Measurements from ENCODE around the gene RAMACL. TPM values are rescaled to one million over a fixed set of nuclear protein-coding genes. Genes with fewer than 3 reads are reported as not detected.

RAMACL gene
- total and polyA plus RNA-seq, 4 donors: 0.41 to 6.4 (median 2.4) TPM; not detected in 1

GRCh38 chr6:166604328-166604727, 17.9 kb upstream of the RAMACL start:
- H3K36me3 ChIP-seq (ENCODE audit: control insufficient read depth in 1 of 2, insufficient read depth in 2 of 2, low read length in 1 of 2): no peaks in the 10 kb centered on the region
- H3K4me1 ChIP-seq (ENCODE audit: control insufficient read depth in 1 of 2, insufficient read depth in 2 of 2, low read length in 2 of 2): no peaks in the 10 kb centered on the region
- ATAC-seq (ENCODE audit: low FRiP score): no peak
- H3K9me3 ChIP-seq (ENCODE audit: control insufficient read depth, low read length): no peaks in the 10 kb centered on the region
- no peak for DNase-seq
- H3K27ac ChIP-seq (ENCODE audit: low read depth in 1 of 2, low read length in 2 of 2): no peak overlapping the region
- H3K27me3 ChIP-seq (ENCODE audit: control insufficient read depth in 1 of 2, insufficient read depth in 2 of 2, low read length in 1 of 2): no peaks in the 10 kb centered on the region
- intact Hi-C loops (cut with DNase I): no loop called here
- 96% methylated on average over 9 of the region's 9 CpGs for WGBS, 2 donors
- H3K4me3 ChIP-seq (ENCODE audit: low read length in 2 of 2): no peak overlapping the region

GRCh38 chr6:166603043-166603690, 16.7 kb upstream of the RAMACL start:
- H3K27ac ChIP-seq (ENCODE audit: low read depth in 1 of 2, low read length in 2 of 2): no peak overlapping the region
- ATAC-seq (ENCODE audit: low FRiP score) (no peak), DNase-seq (no peak)
- H3K9me3 ChIP-seq (ENCODE audit: control insufficient read depth, low read length): no peaks in the 10 kb centered on the region
- H3K4me3 ChIP-seq (ENCODE audit: low read length in 2 of 2): no peak overlapping the region
- H3K27me3 ChIP-seq (ENCODE audit: control insufficient read depth in 1 of 2, insufficient read depth in 2 of 2, low read length in 1 of 2): no peaks in the 10 kb centered on the region
- intact Hi-C loops (cut with DNase I): no loop called here
- 94 to 95% methylated on average over 14 of the region's 14 CpGs for WGBS, 2 donors
- no peaks in the 10 kb centered on the region for H3K36me3 ChIP-seq (ENCODE audit: control insufficient read depth in 1 of 2, insufficient read depth in 2 of 2, low read length in 1 of 2)
- H3K4me1 ChIP-seq (ENCODE audit: control insufficient read depth in 1 of 2, insufficient read depth in 2 of 2, low read length in 2 of 2): no peaks in the 10 kb centered on the region

GRCh38 chr6:166601956-166602355, 15.5 kb upstream of the RAMACL start:
- H3K36me3 ChIP-seq (ENCODE audit: control insufficient read depth in 1 of 2, insufficient read depth in 2 of 2, low read length in 1 of 2): no peaks in the 10 kb centered on the region
- ATAC-seq (ENCODE audit: low FRiP score) (no peak), DNase-seq (no peak)
- no peak overlapping the region for H3K4me3 ChIP-seq (ENCODE audit: low read length in 2 of 2)
- intact Hi-C loops (cut with DNase I): no loop called here
- 96% methylated on average over 10 of the region's 10 CpGs for WGBS, 2 donors
- no peaks in the 10 kb centered on the region for H3K9me3 ChIP-seq (ENCODE audit: control insufficient read depth, low read length)
- H3K4me1 ChIP-seq (ENCODE audit: control insufficient read depth in 1 of 2, insufficient read depth in 2 of 2, low read length in 2 of 2): no peaks in the 10 kb centered on the region
- H3K27me3 ChIP-seq (ENCODE audit: control insufficient read depth in 1 of 2, insufficient read depth in 2 of 2, low read length in 1 of 2): no peaks in the 10 kb centered on the region
- no peak overlapping the region for H3K27ac ChIP-seq (ENCODE audit: low read depth in 1 of 2, low read length in 2 of 2)

- intact Hi-C loops (cut with DNase I): no loop called here
- no peak overlapping the region for H3K27ac ChIP-seq (ENCODE audit: low read depth in 1 of 2, low read length in 2 of 2)
- 55 to 61% methylated on average over 2 of the region's 2 CpGs for WGBS, 2 donors
- ATAC-seq (ENCODE audit: low FRiP score) (no peak), DNase-seq (no peak)
- H3K36me3 ChIP-seq (ENCODE audit: control insufficient read depth in 1 of 2, insufficient read depth in 2 of 2, low read length in 1 of 2): no peaks in the 10 kb centered on the region
- no peaks in the 10 kb centered on the region for H3K27me3 ChIP-seq (ENCODE audit: control insufficient read depth in 1 of 2, insufficient read depth in 2 of 2, low read length in 1 of 2)
- H3K4me3 ChIP-seq (ENCODE audit: low read length in 2 of 2): no peak overlapping the region
- H3K9me3 ChIP-seq (ENCODE audit: control insufficient read depth, low read length): no peaks in the 10 kb centered on the region
- no peaks in the 10 kb centered on the region for H3K4me1 ChIP-seq (ENCODE audit: control insufficient read depth in 1 of 2, insufficient read depth in 2 of 2, low read length in 2 of 2)
These were observed 14.5 kb upstream of the RAMACL start for GRCh38 chr6:166600931-166601330.

- no peak for ATAC-seq (ENCODE audit: low FRiP score)
- no peaks in the 10 kb centered on the region for H3K4me1 ChIP-seq (ENCODE audit: control insufficient read depth in 1 of 2, insufficient read depth in 2 of 2, low read length in 2 of 2)
- WGBS, 2 donors: 93 to 98% methylated on average over 5 of the region's 5 CpGs
These were observed 12.7 kb upstream of the RAMACL start for GRCh38 chr6:166599205-166599604.

GRCh38 chr6:166598441-166599138, 12.1 kb upstream of the RAMACL start:
- WGBS, 2 donors: 51 to 56% methylated on average over 11 of the region's 11 CpGs
- no peaks in the 10 kb centered on the region for H3K4me1 ChIP-seq (ENCODE audit: control insufficient read depth in 1 of 2, insufficient read depth in 2 of 2, low read length in 2 of 2)
- ATAC-seq (ENCODE audit: low FRiP score): peak; percentile 78

More at GRCh38 chr6:166599205-166599604, 12.7 kb upstream of the RAMACL start:
- no peak overlapping the region for H3K27ac ChIP-seq (ENCODE audit: low read depth in 1 of 2, low read length in 2 of 2)
- no peaks in the 10 kb centered on the region for H3K9me3 ChIP-seq (ENCODE audit: control insufficient read depth, low read length)
- intact Hi-C loops (cut with DNase I): loop anchor here in 1 of 2 donors (5.0 kb wide), 1 partner anchor 42 kb away; no protein-coding TSS in a partner anchor
- no peak overlapping the region for H3K4me3 ChIP-seq (ENCODE audit: low read length in 2 of 2)
- no peaks in the 10 kb centered on the region for H3K27me3 ChIP-seq (ENCODE audit: control insufficient read depth in 1 of 2, insufficient read depth in 2 of 2, low read length in 1 of 2)
- no peaks in the 10 kb centered on the region for H3K36me3 ChIP-seq (ENCODE audit: control insufficient read depth in 1 of 2, insufficient read depth in 2 of 2, low read length in 1 of 2)
- no peak for DNase-seq

GRCh38 chr6:166597711-166598440, 11.4 kb upstream of the RAMACL start:
- H3K27me3 ChIP-seq (ENCODE audit: control insufficient read depth in 1 of 2, insufficient read depth in 2 of 2, low read length in 1 of 2): no peaks in the 10 kb centered on the region
- no peaks in the 10 kb centered on the region for H3K36me3 ChIP-seq (ENCODE audit: control insufficient read depth in 1 of 2, insufficient read depth in 2 of 2, low read length in 1 of 2)
- no peaks in the 10 kb centered on the region for H3K9me3 ChIP-seq (ENCODE audit: control insufficient read depth, low read length)
- DNase-seq (no peak), ATAC-seq (ENCODE audit: low FRiP score) (no peak)
- intact Hi-C loops (cut with DNase I): loop anchor here in 1 of 2 donors (5.0 kb wide), 1 partner anchor 41 kb away; no protein-coding TSS in a partner anchor
- H3K27ac ChIP-seq (ENCODE audit: low read depth in 1 of 2, low read length in 2 of 2): peak overlapping the region in 1 of 2 donors; percentile 70
- WGBS, 2 donors: 81 to 87% methylated on average over 10 of the region's 10 CpGs
- no peaks in the 10 kb centered on the region for H3K4me1 ChIP-seq (ENCODE audit: control insufficient read depth in 1 of 2, insufficient read depth in 2 of 2, low read length in 2 of 2)
- no peak overlapping the region for H3K4me3 ChIP-seq (ENCODE audit: low read length in 2 of 2)

More at GRCh38 chr6:166598441-166599138, 12.1 kb upstream of the RAMACL start:
- intact Hi-C loops (cut with DNase I): loop anchor here in 1 of 2 donors (5.0 kb wide), 1 partner anchor 41 kb away; no protein-coding TSS in a partner anchor
- DNase-seq: peak in 1 of 2 donors; percentile 81
- Histone ChIP-seq H3K27me3 (ENCODE audit: control insufficient read depth in 1 of 2, insufficient read depth in 2 of 2, low read length in 1 of 2) (no peaks in the 10 kb centered on the region), H3K36me3 (ENCODE audit: control insufficient read depth in 1 of 2, insufficient read depth in 2 of 2, low read length in 1 of 2) (no peaks in the 10 kb centered on the region), H3K27ac (ENCODE audit: low read depth in 1 of 2, low read length in 2 of 2) (peak overlapping the region in 1 of 2 donors; percentile 58), H3K4me3 (ENCODE audit: low read length in 2 of 2) (no peak overlapping the region), H3K9me3 (ENCODE audit: control insufficient read depth, low read length) (no peaks in the 10 kb centered on the region)

- no peak for ATAC-seq (ENCODE audit: low FRiP score)
- Histone ChIP-seq H3K4me1 (ENCODE audit: control insufficient read depth in 1 of 2, insufficient read depth in 2 of 2, low read length in 2 of 2) (no peaks in the 10 kb centered on the region), H3K27ac (ENCODE audit: low read depth in 1 of 2, low read length in 2 of 2) (no peak overlapping the region), H3K4me3 (ENCODE audit: low read length in 2 of 2) (no peak overlapping the region), H3K9me3 (ENCODE audit: control insufficient read depth, low read length) (no peaks in the 10 kb centered on the region), H3K36me3 (ENCODE audit: control insufficient read depth in 1 of 2, insufficient read depth in 2 of 2, low read length in 1 of 2) (no peaks in the 10 kb centered on the region), H3K27me3 (ENCODE audit: control insufficient read depth in 1 of 2, insufficient read depth in 2 of 2, low read length in 1 of 2) (no peaks in the 10 kb centered on the region)
- no peak for DNase-seq
- 89 to 96% methylated on average over 15 of the region's 15 CpGs for WGBS, 2 donors
- intact Hi-C loops (cut with DNase I): loop anchor here in 1 of 2 donors (5.0 kb wide), 1 partner anchor 40 kb away; no protein-coding TSS in a partner anchor
These were observed 10.5 kb upstream of the RAMACL start for GRCh38 chr6:166596776-166597507.
